ENCODE measurements around the gene ACP4. TPM values are rescaled to one million over a fixed set of nuclear protein-coding genes. Genes with fewer than 3 reads are reported as not detected.

Gene ACP4
- total and polyA plus RNA-seq, 2 of the 13 experiments (the other 11 are each of a cell fraction or from before 2014, with no cell fraction given): 0.08 TPM; not detected in 1

DNA sequence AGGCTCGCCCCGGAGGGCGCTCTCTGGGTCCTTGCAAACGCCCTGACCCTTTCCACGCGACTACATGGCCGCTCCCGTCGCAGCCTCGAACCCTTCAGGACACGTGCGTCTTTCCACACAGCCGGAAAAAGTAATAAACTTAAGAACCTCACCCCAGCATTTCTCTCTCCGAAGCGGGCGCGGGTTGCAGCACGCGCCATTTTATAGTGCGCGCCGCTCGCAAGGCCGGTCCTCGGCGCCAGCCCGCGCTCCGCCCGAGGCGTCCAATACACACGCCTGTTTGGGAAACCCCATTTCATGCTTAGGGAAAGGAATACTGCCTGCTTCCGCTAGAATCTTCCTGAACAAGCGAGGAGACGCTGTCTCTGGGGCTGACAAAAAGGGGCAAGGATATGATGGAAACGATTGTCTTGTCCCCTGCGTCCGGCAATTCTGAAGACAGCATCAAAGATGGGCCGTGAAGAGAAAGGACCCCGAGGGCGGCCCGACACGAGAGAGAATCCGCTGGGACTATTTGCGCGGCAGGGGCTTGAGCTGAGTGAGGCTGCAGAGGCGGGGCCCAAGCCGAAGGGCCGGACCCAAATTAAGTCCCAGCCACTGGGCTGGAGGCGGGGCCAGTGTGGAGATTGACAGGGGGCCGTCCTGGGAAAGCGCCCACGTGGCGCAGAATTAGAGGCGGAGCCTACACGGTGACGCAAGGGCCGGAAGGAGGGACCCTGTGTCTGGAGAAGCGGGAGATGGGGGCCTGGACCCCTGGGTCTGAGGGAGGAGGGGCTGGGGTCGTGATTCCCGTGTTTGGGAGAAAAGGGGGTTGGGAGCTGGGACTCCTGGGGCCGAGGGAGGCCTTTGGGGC lies 14.4 kb downstream of the ACP4 start (continued):
- TF ChIP-seq PAXIP1 (CRISPR knock-in tag; conservative IDR thresholded peaks at IDR 0.05) (peak; percentile 37; the same call in 1 of the 2 replicates), TAF1 (CRISPR knock-in tag; IDR thresholded peaks at IDR 0.05) (peak; percentile 80), ZNF235 (CRISPR knock-in tag; IDR thresholded peaks at IDR 0.05; ENCODE audit: borderline replicate concordance) (no peak), SAP130 (CRISPR knock-in tag; IDR thresholded peaks at IDR 0.05; ENCODE audit: low read depth) (peak; percentile 92), THAP11 (CRISPR knock-in tag; IDR thresholded peaks at IDR 0.05) (peak; percentile 88), ZNF558 (CRISPR knock-in tag; IDR thresholded peaks at IDR 0.05; ENCODE audit: borderline replicate concordance) (peak; percentile 54; the same call in 1 of the 2 replicates), ZNF333 (CRISPR knock-in tag; IDR thresholded peaks at IDR 0.05; ENCODE audit: borderline replicate concordance) (no peak), RBFOX2 (IDR thresholded peaks at IDR 0.05; ENCODE audit: low read depth, low read length) (peak; percentile 98), ZNF17 (CRISPR knock-in tag; IDR thresholded peaks at IDR 0.05) (no peak), DRAP1 (CRISPR knock-in tag; IDR thresholded peaks at IDR 0.05) (peak; percentile 69), RAD51 (IDR thresholded peaks at IDR 0.05; ENCODE audit: borderline replicate concordance) (peak; percentile 41; the same call in 1 of the 2 replicates), ZNF784 (CRISPR knock-in tag; IDR thresholded peaks at IDR 0.05; ENCODE audit: borderline replicate concordance) (peak; percentile 42; the same call in 1 of the 2 replicates), SNAI1 (CRISPR knock-in tag; IDR thresholded peaks at IDR 0.05; ENCODE audit: borderline replicate concordance) (peak; percentile 28; the same call in 1 of the 2 replicates), ZBTB33 (CRISPR knock-in tag; IDR thresholded peaks at IDR 0.05) (0 out of 2 replicates have a peak, but pooled peaks have one; percentile 10), SPEN (CRISPR knock-in tag; IDR thresholded peaks at IDR 0.05; ENCODE audit: low read depth) (peak; percentile 91), HNRNPUL1 (IDR thresholded peaks at IDR 0.05; ENCODE audit: low read depth, low read length) (no peak), PHF8 (CRISPR knock-in tag; IDR thresholded peaks at IDR 0.05) (peak; percentile 58)
- TF ChIP-seq, protein P1, sequence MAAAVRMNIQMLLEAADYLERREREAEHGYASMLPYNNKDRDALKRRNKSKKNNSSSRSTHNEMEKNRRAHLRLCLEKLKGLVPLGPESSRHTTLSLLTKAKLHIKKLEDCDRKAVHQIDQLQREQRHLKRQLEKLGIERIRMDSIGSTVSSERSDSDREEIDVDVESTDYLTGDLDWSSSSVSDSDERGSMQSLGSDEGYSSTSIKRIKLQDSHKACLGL (CRISPR knock-in tag; IDR thresholded peaks at IDR 0.05): peak; percentile 64
- TF ChIP-seq, protein P2, sequence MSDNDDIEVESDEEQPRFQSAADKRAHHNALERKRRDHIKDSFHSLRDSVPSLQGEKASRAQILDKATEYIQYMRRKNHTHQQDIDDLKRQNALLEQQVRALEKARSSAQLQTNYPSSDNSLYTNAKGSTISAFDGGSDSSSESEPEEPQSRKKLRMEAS (IDR thresholded peaks at IDR 0.05): peak; percentile 70
- TF ChIP-seq, protein P3, sequence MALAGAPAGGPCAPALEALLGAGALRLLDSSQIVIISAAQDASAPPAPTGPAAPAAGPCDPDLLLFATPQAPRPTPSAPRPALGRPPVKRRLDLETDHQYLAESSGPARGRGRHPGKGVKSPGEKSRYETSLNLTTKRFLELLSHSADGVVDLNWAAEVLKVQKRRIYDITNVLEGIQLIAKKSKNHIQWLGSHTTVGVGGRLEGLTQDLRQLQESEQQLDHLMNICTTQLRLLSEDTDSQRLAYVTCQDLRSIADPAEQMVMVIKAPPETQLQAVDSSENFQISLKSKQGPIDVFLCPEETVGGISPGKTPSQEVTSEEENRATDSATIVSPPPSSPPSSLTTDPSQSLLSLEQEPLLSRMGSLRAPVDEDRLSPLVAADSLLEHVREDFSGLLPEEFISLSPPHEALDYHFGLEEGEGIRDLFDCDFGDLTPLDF (CRISPR knock-in tag; IDR thresholded peaks at IDR 0.05): peak; percentile 99

All from HepG2 (cell line).